Measurements from ENCODE around the gene UHRF1.
"Not testable (repeated sequence)": the region's sequence is repeated elsewhere in the genome, so short reads cannot be mapped to it uniquely, and the experiment has no call there.

Gene UHRF1

GRCh38 chr19:4932711-4933110 is 23.4 kb downstream of the UHRF1 start:
- intact Hi-C loops (cut with DNase I; ENCODE audit: low total_unique reads), result no loop called here
- H3K4me1 ChIP-seq, result no peaks in the 10 kb centered on the region

DNA sequence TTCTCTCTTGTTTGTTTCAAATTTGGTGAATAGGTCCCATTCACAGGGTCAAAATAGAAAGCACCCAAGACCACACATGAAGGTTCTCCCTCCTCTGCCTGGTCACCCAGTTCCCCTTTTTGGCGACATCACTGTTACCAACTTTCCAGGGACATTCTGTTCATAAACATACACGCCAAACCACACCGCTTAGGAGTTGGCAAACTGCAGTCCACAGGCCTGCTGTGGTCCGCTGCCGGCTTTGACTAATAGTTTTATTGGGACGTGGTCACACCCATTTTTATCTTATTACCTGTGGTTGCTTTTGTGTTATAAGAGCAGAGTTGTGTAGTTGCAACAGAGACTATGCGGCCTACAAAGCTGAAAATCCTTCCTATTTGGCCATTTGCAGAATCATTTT is 24.2 kb downstream of the UHRF1 start:
- no peak for TF ChIP-seq CTCF (IDR thresholded peaks at IDR 0.05)
- Histone ChIP-seq H3K4me1 (no peaks in the 10 kb centered on the region), H3K27ac (no peak overlapping the region), H3K9me3 (no peaks in the 10 kb centered on the region), H3K27me3 (no peaks in the 10 kb centered on the region), H3K4me3 (no peak overlapping the region), H3K36me3 (no peaks in the 10 kb centered on the region)
- no peak for DNase-seq
- intact Hi-C loops (cut with DNase I; ENCODE audit: low total_unique reads), result no loop called here

More at GRCh38 chr19:4932711-4933110, 23.4 kb downstream of the UHRF1 start:
- H3K9me3 ChIP-seq, result no peaks in the 10 kb centered on the region
- TF ChIP-seq CTCF (IDR thresholded peaks at IDR 0.05), result no peak
- H3K36me3 ChIP-seq, result no peaks in the 10 kb centered on the region
- H3K27me3 ChIP-seq, result no peaks in the 10 kb centered on the region
- no peak for DNase-seq
- H3K27ac ChIP-seq, result no peak overlapping the region
- no peak overlapping the region for H3K4me3 ChIP-seq

DNA sequence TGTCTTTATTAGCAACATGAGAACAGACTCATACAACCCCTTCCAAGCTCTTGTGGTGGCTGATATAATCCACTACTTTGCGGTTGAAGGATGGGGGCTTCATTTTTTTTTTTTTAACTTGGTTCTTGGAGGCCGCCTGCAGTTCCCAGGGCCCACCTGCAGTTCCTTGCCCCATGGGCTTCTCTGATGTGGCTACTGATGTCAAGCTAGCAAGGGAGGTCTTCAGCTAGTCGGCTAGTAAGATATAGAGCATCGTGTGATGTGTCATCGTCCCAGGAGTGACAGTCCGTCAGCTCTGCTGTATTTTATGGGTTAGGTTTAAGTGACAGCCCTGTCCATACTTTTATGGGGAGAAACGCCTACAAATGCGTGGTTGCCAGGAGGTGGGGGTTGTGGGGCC is 26.1 kb downstream of the UHRF1 start:
- H3K36me3 ChIP-seq, result no peaks in the 10 kb centered on the region
- no peak overlapping the region for H3K4me3 ChIP-seq
- TF ChIP-seq CTCF (IDR thresholded peaks at IDR 0.05), result no peak
- H3K4me1 ChIP-seq, result no peaks in the 10 kb centered on the region
- intact Hi-C loops (cut with DNase I; ENCODE audit: low total_unique reads), result no loop called here
- no peak for DNase-seq
- no peak overlapping the region for H3K27ac ChIP-seq
- H3K9me3 ChIP-seq, result no peaks in the 10 kb centered on the region
- H3K27me3 ChIP-seq, result no peaks in the 10 kb centered on the region

GRCh38 chr19:4937060-4937459 is 27.8 kb downstream of the UHRF1 start:
- no peak for TF ChIP-seq CTCF (IDR thresholded peaks at IDR 0.05)
- Histone ChIP-seq H3K4me1 (no peaks in the 10 kb centered on the region), H3K27me3 (no peaks in the 10 kb centered on the region), H3K9me3 (no peaks in the 10 kb centered on the region), H3K27ac (no peak overlapping the region), H3K36me3 (no peaks in the 10 kb centered on the region), H3K4me3 (no peak overlapping the region)
- DNase-seq, result no peak
- intact Hi-C loops (cut with DNase I; ENCODE audit: low total_unique reads), result no loop called here

DNA sequence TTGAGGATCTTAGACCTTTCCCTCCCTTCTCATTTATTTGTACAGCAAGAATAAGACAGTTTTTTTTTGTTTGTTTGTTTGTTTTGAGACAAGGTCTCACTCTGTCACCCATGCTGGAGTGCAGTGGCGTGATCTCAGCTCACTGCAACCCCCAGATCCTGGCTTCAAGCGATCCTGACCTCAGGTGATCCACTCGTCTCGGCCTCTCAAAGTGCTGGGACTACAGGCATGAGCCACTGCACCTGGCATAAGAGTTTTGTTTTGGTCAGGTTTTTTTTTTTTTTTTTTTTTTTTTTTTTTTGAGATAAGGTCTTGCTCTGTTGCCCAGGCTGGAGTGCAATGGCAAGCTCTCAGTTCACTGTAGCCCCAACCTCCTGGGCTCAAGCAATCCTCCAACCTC is 29.2 kb downstream of the UHRF1 start:
- H3K4me3 ChIP-seq; intact Hi-C loops (cut with DNase I; ENCODE audit: low total_unique reads); H3K27me3 ChIP-seq; H3K27ac ChIP-seq; DNase-seq; H3K4me1 ChIP-seq; H3K9me3 ChIP-seq; H3K36me3 ChIP-seq: not testable (repeated sequence)

DNA sequence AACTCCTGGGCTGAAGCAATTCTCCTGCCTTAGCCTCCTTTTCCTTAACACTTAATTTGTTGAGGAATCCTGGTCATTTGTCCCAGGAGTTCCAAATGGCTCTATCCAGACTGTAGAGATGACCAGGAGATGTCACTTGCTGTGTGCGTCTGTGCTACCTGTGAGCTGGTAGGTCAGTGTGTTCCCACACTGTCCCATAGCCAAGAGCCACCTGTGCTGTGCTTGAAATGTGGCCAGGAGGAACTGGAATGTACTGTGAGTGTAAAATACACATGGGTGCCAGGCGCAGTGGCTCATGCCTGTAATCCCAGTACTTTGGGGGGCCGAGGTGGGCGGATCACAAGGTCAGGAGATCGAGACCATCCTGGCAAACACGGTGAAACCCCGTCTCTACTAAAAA is 30.2 kb downstream of the UHRF1 start:
- Histone ChIP-seq H3K4me3 (no peak overlapping the region), H3K4me1 (no peaks in the 10 kb centered on the region), H3K27ac (no peak overlapping the region), H3K36me3 (no peaks in the 10 kb centered on the region), H3K9me3 (no peaks in the 10 kb centered on the region), H3K27me3 (no peaks in the 10 kb centered on the region)
- intact Hi-C loops (cut with DNase I; ENCODE audit: low total_unique reads), result no loop called here
- TF ChIP-seq CTCF (IDR thresholded peaks at IDR 0.05), result no peak
- no peak for DNase-seq

DNA sequence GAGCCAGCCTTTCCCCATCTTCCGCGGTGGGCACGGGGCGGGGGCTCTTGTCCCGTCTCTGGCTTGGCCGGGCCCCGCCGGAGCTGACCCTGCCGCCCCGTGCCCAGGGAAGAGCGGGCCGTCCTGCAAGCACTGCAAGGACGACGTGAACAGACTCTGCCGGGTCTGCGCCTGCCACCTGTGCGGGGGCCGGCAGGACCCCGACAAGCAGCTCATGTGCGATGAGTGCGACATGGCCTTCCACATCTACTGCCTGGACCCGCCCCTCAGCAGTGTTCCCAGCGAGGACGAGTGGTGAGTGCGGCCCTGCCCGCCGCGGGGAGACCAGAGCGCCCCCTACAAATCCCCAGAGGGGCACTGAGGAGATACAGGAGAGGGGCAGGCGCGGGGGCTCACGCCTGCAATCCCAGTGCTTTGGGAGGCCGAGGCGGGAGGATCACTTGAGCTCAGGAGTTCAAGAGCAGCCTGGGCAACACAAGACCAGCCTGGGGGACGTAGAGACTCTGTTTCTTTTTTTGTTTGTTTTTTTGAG is 32.4 kb downstream of the UHRF1 start:
- H3K36me3 ChIP-seq; H3K4me3 ChIP-seq; intact Hi-C loops (cut with DNase I; ENCODE audit: low total_unique reads); H3K9me3 ChIP-seq; H3K27ac ChIP-seq; H3K4me1 ChIP-seq; H3K27me3 ChIP-seq; DNase-seq: not testable (repeated sequence)

DNA sequence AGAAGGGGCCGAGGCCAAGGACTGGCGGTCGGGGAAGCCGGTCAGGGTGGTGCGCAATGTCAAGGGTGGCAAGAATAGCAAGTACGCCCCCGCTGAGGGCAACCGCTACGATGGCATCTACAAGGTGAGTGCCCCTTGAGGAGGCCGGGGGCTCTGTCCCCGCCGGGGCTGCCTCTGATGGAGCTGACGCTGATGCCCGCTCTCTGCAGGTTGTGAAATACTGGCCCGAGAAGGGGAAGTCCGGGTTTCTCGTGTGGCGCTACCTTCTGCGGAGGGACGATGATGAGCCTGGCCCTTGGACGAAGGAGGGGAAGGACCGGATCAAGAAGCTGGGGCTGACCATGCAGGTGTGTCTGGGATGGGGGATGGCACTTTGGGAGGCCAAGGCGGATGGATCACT is 41.3 kb downstream of the UHRF1 start:
- H3K9me3 ChIP-seq; H3K36me3 ChIP-seq; DNase-seq; intact Hi-C loops (cut with DNase I; ENCODE audit: low total_unique reads); H3K4me3 ChIP-seq; H3K27me3 ChIP-seq; H3K4me1 ChIP-seq; H3K27ac ChIP-seq: not testable (repeated sequence)
